Measurements from ENCODE around the gene SCMH1. TPM values are rescaled to one million over a fixed set of nuclear protein-coding genes. Genes with fewer than 3 reads are reported as not detected.
"Not testable (repeated sequence)": the region's sequence is repeated elsewhere in the genome, so short reads cannot be mapped to it uniquely, and the experiment has no call there.

The SCMH1 gene
- total RNA-seq = 5.9 and 25.1 TPM in 2 replicates

DNA sequence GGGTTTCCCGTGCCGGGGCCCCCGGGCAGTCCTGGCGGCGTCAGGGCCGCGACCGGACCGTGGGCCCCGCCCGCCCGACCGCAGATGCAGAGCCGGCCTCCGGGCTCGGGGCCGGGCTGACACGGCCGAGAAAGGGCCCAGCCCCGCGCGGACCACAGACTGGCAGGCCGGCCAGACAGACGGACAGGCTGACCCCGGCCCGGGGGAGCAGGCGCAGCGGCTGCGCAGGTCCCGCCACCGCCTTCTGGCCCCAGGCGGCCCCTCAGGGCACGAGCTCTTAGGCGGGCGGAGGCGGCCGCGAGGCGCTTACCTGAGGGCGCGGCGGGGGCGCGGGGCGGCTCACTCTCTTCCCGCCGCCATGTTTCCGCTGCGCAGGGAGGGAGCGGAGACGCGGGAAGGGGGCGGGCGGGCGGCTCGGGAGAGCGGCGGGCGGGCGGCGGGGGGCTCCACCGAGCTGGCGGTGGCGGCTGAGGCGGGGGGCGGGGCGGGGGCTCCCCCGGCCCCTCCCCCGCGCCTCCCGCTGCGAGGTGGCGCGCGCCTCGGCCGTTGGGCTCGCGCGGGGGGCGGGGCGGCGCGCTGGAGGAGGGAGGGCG lies at the start of gene SCMH1:
SCMH1 (minus strand) TSS at position 558 of the 593 bp plus-strand sequence. CDS start 56,173 bp downstream, outside the sequence.
- no peak for DNase-seq (ENCODE audit: low read depth)

GRCh38 chr1:41291195-41291594 lies 49.1 kb upstream of the SCMH1 start:
- no peak for DNase-seq (ENCODE audit: low read depth)

- no peak for DNase-seq (ENCODE audit: low read depth)
Measured at GRCh38 chr1:41289196-41289595, 47.1 kb upstream of the SCMH1 start.

DNA sequence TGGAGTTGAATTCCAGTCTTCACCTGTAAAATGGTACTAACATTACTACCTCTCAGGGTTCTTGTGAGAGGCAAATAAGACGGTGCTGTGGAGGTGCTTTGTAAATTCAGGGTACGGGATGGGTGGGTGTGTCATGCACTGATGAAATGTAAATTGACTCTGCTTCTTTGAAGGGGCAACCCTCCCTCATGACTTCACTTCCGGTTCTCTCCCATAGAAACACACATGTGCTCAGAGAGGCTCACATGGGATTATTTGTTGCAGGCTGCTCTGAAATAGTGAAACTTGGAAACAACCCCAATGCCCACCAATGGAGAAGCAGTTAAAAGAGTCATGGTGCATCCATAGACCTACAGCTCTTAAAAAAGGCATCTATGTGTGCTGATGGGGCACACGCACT lies 44.9 kb upstream of the SCMH1 start:
- no peak for DNase-seq (ENCODE audit: low read depth)

GRCh38 chr1:41286486-41286885 lies 44.4 kb upstream of the SCMH1 start:
- no peak for DNase-seq (ENCODE audit: low read depth)

DNA sequence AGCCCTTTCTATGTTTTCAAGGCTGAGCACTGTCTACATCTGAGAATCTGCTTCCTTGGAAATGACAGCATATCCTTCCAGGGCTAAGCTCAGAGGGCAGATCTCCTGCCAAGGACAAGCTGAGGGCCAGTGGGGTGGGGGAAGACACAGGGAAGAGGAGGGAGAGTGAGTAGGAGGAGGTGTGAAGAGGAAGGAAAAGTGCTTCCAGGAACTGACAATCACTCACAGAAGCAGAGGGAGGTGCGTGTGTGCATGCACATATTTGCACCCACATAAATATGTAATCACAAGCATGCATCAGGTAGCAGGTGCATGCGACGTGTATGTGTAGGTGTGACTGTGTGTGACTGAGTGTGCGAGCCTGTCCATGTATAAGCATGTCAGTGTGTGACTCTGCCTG lies 43.7 kb upstream of the SCMH1 start:
- no peak for DNase-seq (ENCODE audit: low read depth)

DNA sequence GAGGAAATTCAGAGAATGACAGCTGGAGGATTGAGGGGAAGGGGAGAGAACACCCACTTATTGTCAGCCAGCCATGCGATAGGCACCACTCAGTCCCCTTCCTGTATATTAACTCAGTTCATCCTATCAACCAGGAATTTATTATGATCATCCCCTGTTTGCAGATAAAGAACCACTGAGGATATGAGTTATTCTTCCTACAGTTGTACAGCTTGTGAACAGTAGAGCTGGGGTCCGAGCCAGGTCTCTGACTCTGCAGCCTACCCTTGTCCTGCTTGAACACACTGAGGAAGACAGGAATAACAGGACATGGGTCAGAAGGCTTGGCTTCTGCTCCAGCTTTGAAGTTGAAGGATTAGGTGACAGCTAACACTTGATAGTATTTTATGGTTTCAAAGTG lies 42.0 kb upstream of the SCMH1 start:
- DNase-seq (ENCODE audit: low read depth) = no peak

DNA sequence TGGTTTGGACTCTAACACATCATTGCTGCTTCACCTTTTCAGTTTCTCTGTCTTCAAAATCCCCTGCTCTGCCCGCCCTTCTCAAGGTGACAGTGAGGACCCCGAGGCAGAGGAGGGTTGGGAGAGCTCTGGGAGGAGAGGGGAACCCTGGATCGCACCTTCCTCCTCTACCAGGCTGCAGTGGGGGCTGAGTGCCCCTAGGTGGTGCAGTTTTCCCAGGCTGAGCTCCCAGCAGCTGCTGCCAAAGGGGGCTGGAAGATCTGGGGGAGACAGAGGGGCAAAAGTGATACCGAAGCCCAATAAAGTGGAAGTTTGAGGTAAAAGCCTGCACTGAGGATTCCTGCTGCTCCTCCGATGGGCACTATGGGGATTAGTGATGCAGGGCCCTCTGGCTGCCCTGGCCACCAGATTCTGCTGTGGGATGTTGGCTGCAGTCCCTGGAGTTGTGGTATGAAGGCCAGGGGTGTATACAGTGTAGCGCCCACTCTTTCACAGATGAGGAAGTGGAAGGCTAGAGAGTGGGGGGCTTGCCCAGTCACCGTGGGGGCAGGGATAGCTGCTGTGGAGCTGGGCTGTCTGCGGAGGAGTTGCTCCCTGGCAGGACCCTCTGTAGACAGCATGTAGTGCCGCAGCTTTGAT lies 40.7 kb upstream of the SCMH1 start:
- DNase-seq (ENCODE audit: low read depth) = no peak

- DNase-seq (ENCODE audit: low read depth) = no peak
Measured at GRCh38 chr1:41281334-41281733, 39.2 kb upstream of the SCMH1 start.

GRCh38 chr1:41280202-41281032 lies 38.3 kb upstream of the SCMH1 start:
- DNase-seq (ENCODE audit: low read depth) = no peak

DNA sequence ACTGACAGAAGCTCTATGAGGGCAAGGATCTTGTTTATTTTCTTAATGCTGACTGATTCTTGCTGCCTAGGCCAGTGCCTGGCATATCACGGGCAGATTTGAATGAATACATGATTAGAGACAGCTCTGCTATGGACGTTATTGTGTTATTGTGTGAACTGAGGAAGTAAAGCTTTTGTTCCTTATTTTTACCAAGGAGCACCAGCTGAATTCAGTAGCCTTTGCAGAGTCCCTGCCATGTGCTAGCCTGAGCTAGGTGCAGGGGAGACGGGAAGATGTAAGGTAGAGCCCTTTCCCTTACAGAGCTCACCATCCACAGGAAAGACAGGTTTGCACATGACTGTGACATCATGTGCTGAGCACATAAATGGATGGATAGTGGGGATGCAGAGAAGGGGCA lies 36.0 kb upstream of the SCMH1 start:
- DNase-seq (ENCODE audit: low read depth) = no peak

DNA sequence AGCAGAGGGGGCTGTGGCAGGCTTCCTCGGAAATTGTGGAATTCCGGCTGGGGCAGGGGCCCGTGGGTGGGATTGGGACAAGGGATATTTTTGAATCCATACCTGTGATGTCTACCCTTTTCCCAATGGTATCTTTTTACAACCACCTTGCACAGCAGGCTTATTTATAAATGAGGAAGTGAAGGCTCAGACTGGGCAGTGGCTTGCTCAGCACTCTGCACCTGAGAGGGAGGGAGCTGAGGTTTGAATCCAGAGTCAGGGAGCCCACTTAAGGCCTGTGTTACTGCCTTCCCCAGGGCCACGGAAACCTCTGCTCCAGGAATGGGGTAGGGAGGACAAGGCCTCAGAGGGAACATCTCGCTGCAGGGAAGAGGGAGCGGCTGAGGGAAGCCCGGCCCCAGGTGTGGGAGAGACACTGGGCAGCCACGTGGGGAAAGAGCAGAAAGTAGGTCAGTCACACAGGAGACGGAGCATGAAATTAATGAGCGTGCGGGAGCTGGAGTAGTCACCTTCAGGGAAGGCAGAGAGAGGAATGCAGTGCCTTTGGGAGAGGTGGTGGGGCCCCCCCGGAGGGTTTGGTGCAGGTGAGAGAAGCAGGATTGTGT lies 35.4 kb upstream of the SCMH1 start:
- peak; percentile 6 for DNase-seq (ENCODE audit: low read depth)

- no peak for DNase-seq (ENCODE audit: low read depth)
Measured at GRCh38 chr1:41275831-41276230, 33.7 kb upstream of the SCMH1 start.

DNA sequence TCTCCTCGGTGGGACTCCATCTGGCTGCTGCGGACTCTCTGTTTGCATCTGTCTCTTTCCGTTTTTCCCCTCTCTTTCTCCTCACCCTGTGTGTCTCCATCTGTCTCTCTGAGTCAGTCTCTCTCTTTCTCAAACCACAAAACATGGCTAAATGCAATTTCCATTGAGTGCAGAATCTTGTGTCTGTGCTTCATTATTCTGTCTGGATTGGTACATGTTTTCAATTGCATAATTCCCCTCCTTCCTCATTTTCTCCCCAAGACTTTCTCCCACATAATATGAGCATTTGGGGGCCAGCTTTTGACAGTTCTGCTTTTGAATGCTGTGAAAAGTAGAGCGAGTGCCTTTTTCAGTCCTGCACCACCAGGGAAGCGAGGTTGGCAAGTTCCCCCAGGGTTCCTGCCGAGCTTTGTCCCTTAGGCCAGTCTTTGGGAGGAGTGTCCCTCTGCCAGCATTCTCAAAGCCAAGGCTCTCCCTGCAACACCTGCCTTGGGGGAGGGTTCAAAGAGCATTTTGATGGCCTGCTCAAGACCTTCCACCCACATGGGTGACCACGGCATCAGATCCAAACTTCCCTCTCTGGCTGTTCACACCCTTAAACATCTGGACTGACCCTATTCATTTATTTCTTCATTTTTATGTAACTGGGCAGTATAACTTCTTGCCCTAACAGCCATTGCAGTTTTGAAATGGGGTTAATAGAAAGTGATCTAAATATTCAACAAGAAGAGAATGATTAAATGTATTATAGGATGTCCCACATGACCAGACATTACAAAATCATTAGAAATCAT lies 32.8 kb upstream of the SCMH1 start:
- DNase-seq (ENCODE audit: low read depth) = no peak

DNA sequence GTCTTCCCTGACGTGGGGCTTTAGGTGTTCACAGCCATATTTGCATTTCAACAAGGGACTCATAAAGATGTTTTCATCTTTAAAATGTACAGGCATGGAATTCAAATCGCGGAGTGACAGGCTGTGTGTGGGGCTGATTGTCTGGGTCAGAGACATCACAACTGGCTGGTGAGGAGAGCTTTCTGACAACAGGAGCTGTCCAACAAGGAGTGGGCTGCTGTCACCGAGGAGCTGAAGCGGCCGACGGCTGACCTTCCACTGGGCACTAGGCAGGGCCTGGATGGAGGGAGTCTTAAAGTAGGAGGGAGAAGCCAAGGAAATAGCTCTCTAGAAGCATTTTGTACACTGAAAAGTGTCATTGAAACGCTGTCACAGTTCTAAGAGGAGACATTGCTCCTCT lies 30.5 kb upstream of the SCMH1 start:
- DNase-seq (ENCODE audit: low read depth) = no peak

DNA sequence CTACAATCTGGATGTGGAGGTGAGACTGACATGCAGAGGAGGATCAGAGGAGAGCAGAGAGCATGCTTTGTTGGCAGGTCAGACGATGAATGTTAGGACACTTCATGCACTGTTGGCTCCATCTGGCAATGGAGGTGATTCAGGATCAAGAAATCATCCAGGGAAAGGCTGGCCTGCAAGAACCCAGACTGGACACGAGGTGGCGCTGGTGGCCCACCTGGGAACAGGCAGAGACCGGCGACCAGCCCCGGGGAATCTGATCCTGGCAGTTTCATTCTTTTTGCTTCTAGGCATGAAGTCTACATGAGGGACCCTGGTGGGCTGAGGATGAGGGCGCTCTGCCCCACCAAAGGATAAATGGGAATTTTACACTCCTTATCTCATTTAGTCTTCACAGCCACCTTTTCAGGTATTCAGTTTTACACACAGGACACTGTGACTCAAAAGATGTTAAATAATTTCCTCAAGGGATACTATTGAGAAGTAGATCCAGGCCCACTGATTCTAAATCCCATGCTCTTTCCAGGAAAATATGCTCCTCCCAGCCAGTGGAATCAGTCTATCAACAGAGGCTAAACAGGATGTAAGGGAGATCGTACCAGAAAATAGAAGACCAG lies 26.2 kb upstream of the SCMH1 start:
- DNase-seq (ENCODE audit: low read depth) = peak; percentile 74

DNA sequence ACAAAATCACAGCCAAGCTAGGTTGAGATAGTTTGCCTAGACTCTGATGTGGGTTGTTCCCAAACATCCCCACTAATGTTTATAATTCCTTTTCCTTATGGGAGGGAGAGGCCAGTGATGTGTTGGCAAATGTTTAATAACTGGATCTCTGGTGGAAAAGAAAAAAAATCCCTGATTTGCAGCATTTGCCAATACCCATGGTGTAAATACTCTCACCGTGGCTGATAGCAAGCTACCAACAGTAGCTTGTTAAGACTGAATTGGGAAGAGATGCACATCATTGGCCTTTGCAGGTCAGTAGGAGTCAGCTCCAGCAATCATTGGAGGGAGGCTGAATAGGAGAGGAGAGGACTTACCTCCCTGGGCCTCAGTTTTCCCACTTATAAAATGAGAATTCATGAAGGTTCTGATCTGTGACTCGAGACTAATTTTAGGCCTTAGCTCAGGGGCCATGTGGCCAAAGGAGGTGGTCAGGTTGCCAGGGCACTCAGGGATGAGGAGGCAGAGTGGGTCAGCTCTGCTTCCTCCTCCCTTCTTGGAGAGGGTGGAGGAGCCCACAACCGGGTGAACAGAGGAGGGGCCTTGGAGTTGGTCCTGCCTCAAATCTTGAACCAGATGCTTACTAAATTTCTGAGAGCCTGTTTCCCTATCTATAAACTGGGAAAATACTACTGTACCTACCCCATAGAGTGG lies 20.0 kb upstream of the SCMH1 start:
- DNase-seq (ENCODE audit: low read depth) = no peak

DNA sequence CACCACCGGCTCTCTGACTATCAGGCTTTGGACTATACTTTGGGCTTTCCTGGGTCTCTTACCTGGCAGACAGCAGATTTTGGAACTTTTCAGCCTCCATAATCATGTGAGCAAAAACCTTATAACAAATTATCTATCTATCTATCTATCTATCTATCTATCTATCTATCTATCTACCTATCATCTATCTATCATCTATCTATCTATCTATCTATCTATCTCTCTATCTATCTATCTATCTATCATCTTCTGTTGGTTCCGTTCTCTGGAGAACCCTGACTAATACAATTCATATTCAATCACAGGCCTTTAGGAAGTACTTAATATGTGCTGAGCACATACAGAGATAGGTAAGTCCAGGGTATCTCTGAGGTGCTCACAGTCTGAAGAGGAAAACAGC lies 18.7 kb upstream of the SCMH1 start:
- DNase-seq (ENCODE audit: low read depth) = no peak

DNA sequence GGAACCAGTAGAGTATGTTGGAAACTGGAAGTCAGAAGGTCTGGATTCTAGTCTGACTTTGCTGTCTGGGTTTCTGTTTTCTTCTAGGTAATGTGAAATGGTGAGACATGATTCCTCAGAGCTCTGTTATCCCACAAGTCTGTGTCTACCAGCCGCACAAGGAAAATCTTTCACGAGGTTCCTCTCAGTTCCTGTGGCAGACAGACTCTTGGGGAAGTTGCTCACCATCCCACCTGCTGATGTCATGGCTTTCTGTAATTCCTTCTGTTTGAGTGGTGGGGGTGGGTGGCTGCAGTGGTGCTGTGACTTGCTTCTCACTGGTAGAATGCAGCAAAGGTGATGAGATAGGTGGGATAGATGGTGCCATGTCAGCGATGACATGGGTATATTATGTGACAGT lies 17.1 kb upstream of the SCMH1 start:
- no peak for DNase-seq (ENCODE audit: low read depth)

GRCh38 chr1:41255978-41256377 lies 13.9 kb upstream of the SCMH1 start:
- no peak for DNase-seq (ENCODE audit: low read depth)

- DNase-seq (ENCODE audit: low read depth) = not testable (repeated sequence)
Measured at GRCh38 chr1:41251120-41251519, 9.0 kb upstream of the SCMH1 start.

All from renal cortical epithelial cell (primary cell).